ENCODE data around the gene PBRM1. TPM values are rescaled to one million over a fixed set of nuclear protein-coding genes. Genes with fewer than 3 reads are reported as not detected.

Gene PBRM1
- total RNA-seq, 1 donor: 100 TPM

DNA sequence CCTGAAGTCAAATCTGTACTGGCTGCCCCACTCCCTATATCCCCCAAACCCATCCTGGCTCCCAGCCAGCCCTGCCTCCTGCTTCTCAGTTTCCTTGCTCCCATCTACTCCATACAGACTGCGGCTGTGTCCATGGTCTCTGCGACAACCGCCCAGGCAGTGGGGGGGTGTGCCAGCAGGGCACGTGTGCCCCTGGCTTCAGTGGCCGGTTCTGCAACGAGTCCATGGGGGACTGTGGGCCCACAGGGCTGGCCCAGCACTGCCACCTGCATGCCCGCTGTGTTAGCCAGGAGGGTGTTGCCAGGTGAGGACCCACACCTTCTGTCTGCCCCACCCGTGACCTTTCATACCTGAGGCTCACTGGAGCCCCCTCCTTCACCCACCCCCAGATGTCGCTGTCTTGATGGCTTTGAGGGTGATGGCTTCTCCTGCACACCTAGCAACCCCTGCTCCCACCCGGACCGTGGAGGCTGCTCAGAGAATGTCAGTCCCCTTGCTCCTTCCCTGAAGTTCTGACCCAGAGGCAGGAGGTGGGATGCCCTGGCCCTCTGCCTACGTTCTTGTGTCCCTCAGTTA, 175.9 kb downstream of the PBRM1 start:
- H3K4me3 ChIP-seq (ENCODE audit: insufficient read depth, low read length): no peak overlapping the region
- H3K4me2 ChIP-seq (ENCODE audit: insufficient read depth, low read length): no peak overlapping the region
- no peak for TF ChIP-seq CTCF (IDR thresholded peaks at IDR 0.05; ENCODE audit: extremely low read depth, low read depth, low read length)
- no peaks in the 10 kb centered on the region for H3K9me3 ChIP-seq (ENCODE audit: low read depth, low read length)
- no peaks in the 10 kb centered on the region for H4K20me1 ChIP-seq (ENCODE audit: insufficient read depth, low read length)
- H2AFZ ChIP-seq (ENCODE audit: low read length): no peak overlapping the region
- H3K27ac ChIP-seq (ENCODE audit: low read depth, low read length): no peak overlapping the region
- no peak for DNase-seq (ENCODE audit: insufficient read length, low spot score, missing footprints)
- H3K36me3 ChIP-seq (ENCODE audit: insufficient read depth, low read length): no peaks in the 10 kb centered on the region
- H3K27me3 ChIP-seq (ENCODE audit: insufficient read depth, low read length): peaks cover 5% of the 10 kb centered on the region
- peaks cover 3% of the 10 kb centered on the region for H3K4me1 ChIP-seq (ENCODE audit: insufficient read depth, low read length)
- no peaks in the 10 kb centered on the region for H3K79me2 ChIP-seq (ENCODE audit: insufficient read depth, low read length)

DNA sequence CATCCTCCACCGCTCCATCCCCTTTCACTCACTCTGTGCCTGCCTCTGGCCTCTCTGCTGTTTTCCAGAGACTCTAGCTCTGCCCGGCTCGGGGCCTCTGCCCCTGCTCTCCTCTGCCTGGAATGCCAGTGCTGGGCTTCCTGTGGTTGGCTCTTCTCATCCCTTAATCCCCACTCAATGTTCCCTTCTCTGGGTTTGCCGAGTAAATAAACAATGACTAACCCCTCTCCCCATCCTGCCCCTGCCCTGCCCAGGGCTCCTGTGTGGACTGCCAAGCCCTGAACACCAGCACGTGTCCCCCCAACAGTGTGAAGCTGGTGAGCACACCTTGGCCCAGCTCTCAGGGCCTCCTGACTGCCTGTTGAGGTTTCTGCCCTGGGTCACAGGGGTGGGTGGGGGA, 178.4 kb downstream of the PBRM1 start:
- peak; percentile 99 for DNase-seq (ENCODE audit: insufficient read length, low spot score, missing footprints)
- Histone ChIP-seq H4K20me1 (ENCODE audit: insufficient read depth, low read length) (no peaks in the 10 kb centered on the region), H3K4me1 (ENCODE audit: insufficient read depth, low read length) (peaks cover 3% of the 10 kb centered on the region), H3K36me3 (ENCODE audit: insufficient read depth, low read length) (no peaks in the 10 kb centered on the region), H3K4me3 (ENCODE audit: insufficient read depth, low read length) (no peak overlapping the region), H3K27me3 (ENCODE audit: insufficient read depth, low read length) (peaks cover 3% of the 10 kb centered on the region), H3K4me2 (ENCODE audit: insufficient read depth, low read length) (no peak overlapping the region), H3K79me2 (ENCODE audit: insufficient read depth, low read length) (no peaks in the 10 kb centered on the region), H3K9me3 (ENCODE audit: low read depth, low read length) (no peaks in the 10 kb centered on the region), H2AFZ (ENCODE audit: low read length) (no peak overlapping the region), H3K27ac (ENCODE audit: low read depth, low read length) (no peak overlapping the region)
- TF ChIP-seq CTCF (IDR thresholded peaks at IDR 0.05; ENCODE audit: extremely low read depth, low read depth, low read length): no peak

DNA sequence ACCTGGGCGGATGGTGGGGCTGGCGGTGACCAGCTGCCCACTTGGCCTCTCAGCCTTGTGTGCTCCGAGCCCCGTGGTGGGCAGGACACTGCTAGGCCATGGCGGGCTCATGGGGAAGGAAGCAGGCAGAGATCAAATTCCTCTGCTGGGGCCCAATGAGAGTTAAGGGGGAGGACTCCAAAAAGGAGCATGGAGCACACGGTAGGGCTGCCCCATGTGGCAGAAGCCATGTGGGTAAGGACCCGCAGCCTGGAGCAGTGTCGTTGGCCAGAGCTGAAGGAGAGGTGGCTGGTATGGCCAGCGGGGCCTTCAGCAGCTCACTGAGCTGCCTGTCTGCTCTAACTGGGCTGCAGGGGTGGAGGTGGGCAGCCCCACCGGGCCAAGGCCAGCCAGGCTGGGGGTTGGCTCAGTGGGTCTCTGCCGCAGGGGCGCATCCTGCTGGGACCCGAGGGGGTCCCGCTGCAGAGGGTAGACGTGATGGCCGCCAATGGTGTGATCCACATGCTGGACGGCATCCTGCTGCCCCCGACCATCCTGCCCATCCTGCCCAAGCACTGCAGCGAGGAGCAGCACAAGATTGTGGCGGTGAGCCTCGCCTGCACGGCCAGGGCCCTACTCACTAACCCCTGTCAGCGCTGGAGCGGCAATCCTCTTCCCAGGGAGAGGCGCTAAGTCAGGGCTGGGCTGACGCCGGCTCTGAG, 179.3 kb downstream of the PBRM1 start:
- Histone ChIP-seq H2AFZ (ENCODE audit: low read length) (no peak overlapping the region), H3K27ac (ENCODE audit: low read depth, low read length) (no peak overlapping the region), H3K4me3 (ENCODE audit: insufficient read depth, low read length) (no peak overlapping the region), H3K9me3 (ENCODE audit: low read depth, low read length) (no peaks in the 10 kb centered on the region), H3K27me3 (ENCODE audit: insufficient read depth, low read length) (no peaks in the 10 kb centered on the region), H3K4me2 (ENCODE audit: insufficient read depth, low read length) (no peak overlapping the region), H3K4me1 (ENCODE audit: insufficient read depth, low read length) (peaks cover 3% of the 10 kb centered on the region), H3K79me2 (ENCODE audit: insufficient read depth, low read length) (no peaks in the 10 kb centered on the region), H4K20me1 (ENCODE audit: insufficient read depth, low read length) (no peaks in the 10 kb centered on the region), H3K36me3 (ENCODE audit: insufficient read depth, low read length) (no peaks in the 10 kb centered on the region)
- no peak for DNase-seq (ENCODE audit: insufficient read length, low spot score, missing footprints)
- TF ChIP-seq CTCF (IDR thresholded peaks at IDR 0.05; ENCODE audit: extremely low read depth, low read depth, low read length): no peak

- Histone ChIP-seq H3K4me3 (ENCODE audit: insufficient read depth, low read length) (no peak overlapping the region), H3K9me3 (ENCODE audit: low read depth, low read length) (no peaks in the 10 kb centered on the region), H2AFZ (ENCODE audit: low read length) (no peak overlapping the region), H4K20me1 (ENCODE audit: insufficient read depth, low read length) (no peaks in the 10 kb centered on the region), H3K4me2 (ENCODE audit: insufficient read depth, low read length) (no peak overlapping the region), H3K27me3 (ENCODE audit: insufficient read depth, low read length) (no peaks in the 10 kb centered on the region), H3K79me2 (ENCODE audit: insufficient read depth, low read length) (no peaks in the 10 kb centered on the region), H3K4me1 (ENCODE audit: insufficient read depth, low read length) (peaks cover 3% of the 10 kb centered on the region), H3K27ac (ENCODE audit: low read depth, low read length) (no peak overlapping the region), H3K36me3 (ENCODE audit: insufficient read depth, low read length) (no peaks in the 10 kb centered on the region)
- no peak for DNase-seq (ENCODE audit: insufficient read length, low spot score, missing footprints)
- no peak for TF ChIP-seq CTCF (IDR thresholded peaks at IDR 0.05; ENCODE audit: extremely low read depth, low read depth, low read length)
Observed at GRCh38 chr3:52504977-52505376, 180.7 kb downstream of the PBRM1 start.

Measured in osteoblast (primary cell).